Measurements from ENCODE around the gene ZRANB1. TPM values are rescaled to one million over a fixed set of nuclear protein-coding genes. Genes with fewer than 3 reads are reported as not detected.

Gene ZRANB1
- total RNA-seq, 4 donors from 2014 or later: 10.7 to 18.8 (median 15.5) TPM

DNA sequence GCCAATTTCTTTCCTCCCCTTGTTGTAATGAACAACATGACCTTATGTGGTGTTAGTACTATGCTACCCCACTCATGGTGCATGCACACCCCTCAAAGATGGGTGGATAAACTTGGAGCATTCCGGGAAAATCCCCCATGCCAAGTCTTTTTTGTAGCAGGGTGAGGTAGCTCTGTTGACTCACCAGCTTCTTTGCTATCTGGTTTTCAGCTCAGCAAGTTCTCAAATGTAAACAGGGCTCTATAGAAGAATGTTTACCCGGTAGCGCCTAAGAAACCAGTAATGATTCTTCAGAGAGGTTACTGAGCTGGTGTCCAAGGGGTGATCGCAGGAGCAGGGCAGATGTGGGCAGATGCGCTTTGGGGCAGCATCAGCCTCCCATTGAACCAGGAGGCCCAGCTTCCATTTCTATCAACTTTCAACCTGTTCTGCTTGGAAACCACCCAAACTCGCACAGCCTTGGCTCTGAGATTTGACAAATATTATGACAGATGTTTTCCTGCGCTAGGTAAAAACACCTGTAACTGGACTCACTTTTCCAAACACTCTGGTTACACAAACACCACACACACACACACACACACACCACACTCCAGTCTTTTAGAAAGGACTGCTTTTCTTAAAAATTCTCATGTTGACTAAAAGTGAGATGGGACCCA is 87.8 kb downstream of the ZRANB1 start:
- H3K9me3 ChIP-seq: no peaks in the 10 kb centered on the region
- no peak for TF ChIP-seq POLR2A (IDR thresholded peaks at IDR 0.05)
- no peak for TF ChIP-seq CTCF (IDR thresholded peaks at IDR 0.05)
- DNase-seq: no peak
- no peak overlapping the region for H3K27ac ChIP-seq
- H3K4me1 ChIP-seq: peaks cover 0 to 10% (median 0%) of the 10 kb centered on the region in 4 donors
- H3K4me3 ChIP-seq: no peak overlapping the region
- H3K27me3 ChIP-seq: no peaks in the 10 kb centered on the region
- H3K36me3 ChIP-seq: peaks cover 0 to 23% (median 0%) of the 10 kb centered on the region in 3 donors

GRCh38 chr10:125030567-125031197 is 88.8 kb downstream of the ZRANB1 start:
- Histone ChIP-seq H3K9me3 (no peaks in the 10 kb centered on the region), H3K27ac (no peak overlapping the region), H3K36me3 (peaks cover 0 to 23% (median 0%) of the 10 kb centered on the region in 3 donors), H3K4me1 (peaks cover 0 to 3% (median 0%) of the 10 kb centered on the region in 4 donors), H3K4me3 (no peak overlapping the region), H3K27me3 (no peaks in the 10 kb centered on the region)
- TF ChIP-seq POLR2A (IDR thresholded peaks at IDR 0.05): no peak
- TF ChIP-seq CTCF (IDR thresholded peaks at IDR 0.05): no peak
- no peak for DNase-seq

DNA sequence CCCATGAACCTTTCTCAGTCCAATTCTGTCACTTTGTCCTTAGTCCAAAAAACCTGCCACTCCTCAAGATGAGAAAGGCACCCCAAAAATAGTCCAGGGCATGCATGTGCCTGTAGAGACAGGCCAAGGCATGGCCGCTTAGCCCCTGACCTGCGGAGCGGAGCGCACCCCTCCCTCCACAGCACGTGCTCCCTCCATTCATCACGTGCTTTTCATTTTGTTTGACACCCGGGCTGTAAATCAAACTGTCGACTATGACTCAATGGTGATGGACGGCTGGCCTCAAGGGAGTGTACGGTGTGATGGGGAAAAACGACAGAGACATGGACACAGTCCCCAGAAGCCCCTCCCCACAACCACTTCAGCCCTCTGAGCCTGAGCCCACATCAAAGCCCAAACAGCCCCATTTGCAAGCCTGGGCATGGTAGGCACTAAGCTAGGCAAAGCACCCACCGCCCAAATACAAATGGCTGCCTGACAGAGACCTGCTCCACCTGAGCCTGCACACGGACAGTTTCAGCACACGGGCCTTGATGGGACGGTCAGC is 90.6 kb downstream of the ZRANB1 start:
- Histone ChIP-seq H3K4me1 (peaks cover 0 to 11% (median 0%) of the 10 kb centered on the region in 4 donors), H3K9me3 (no peaks in the 10 kb centered on the region), H3K4me3 (no peak overlapping the region), H3K27me3 (no peaks in the 10 kb centered on the region), H3K27ac (no peak overlapping the region), H3K36me3 (peaks cover 0 to 9% (median 0%) of the 10 kb centered on the region in 3 donors)
- TF ChIP-seq POLR2A (IDR thresholded peaks at IDR 0.05) (no peak), CTCF (IDR thresholded peaks at IDR 0.05) (no peak)
- no peak for DNase-seq

- no peak overlapping the region for H3K27ac ChIP-seq
- H3K36me3 ChIP-seq: peaks cover 0 to 9% (median 0%) of the 10 kb centered on the region in 3 donors
- H3K9me3 ChIP-seq: no peaks in the 10 kb centered on the region
- H3K4me1 ChIP-seq: peaks cover 0 to 11% (median 0%) of the 10 kb centered on the region in 4 donors
- TF ChIP-seq CTCF (IDR thresholded peaks at IDR 0.05) (no peak), POLR2A (IDR thresholded peaks at IDR 0.05) (no peak)
- no peak for DNase-seq
- no peaks in the 10 kb centered on the region for H3K27me3 ChIP-seq
- no peak overlapping the region for H3K4me3 ChIP-seq
Observed at GRCh38 chr10:125033146-125033924, 91.4 kb downstream of the ZRANB1 start.

DNA sequence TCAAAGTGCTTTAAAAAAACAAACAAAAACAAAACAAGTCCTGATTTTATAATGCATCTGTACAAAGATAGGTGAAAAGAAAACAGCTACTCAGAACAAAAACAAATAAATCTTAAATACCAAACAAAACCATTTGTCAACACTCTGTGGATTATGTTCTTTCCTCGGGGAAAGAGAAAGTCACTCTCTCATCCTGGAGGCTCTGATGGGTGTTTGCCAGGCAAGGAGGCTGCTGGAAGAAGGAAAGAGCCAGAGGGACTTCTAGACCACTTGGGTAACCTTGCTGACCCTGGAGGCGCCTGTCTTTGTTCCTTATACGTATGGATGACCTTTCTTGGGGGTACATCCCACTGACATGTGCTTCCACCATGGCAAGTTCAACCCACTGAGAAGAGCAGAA is 92.8 kb downstream of the ZRANB1 start:
- Histone ChIP-seq H3K27me3 (no peaks in the 10 kb centered on the region), H3K36me3 (peaks cover 0 to 9% (median 0%) of the 10 kb centered on the region in 3 donors), H3K4me1 (peaks cover 0 to 23% (median 0%) of the 10 kb centered on the region in 4 donors), H3K4me3 (no peak overlapping the region), H3K9me3 (no peaks in the 10 kb centered on the region), H3K27ac (no peak overlapping the region)
- no peak for DNase-seq
- TF ChIP-seq CTCF (IDR thresholded peaks at IDR 0.05) (no peak), POLR2A (IDR thresholded peaks at IDR 0.05) (no peak)
